HepG2 (cell line): ENCODE data around the gene ZDHHC11.

Experiments
- BRD4 ChIP-seq: sonication (generic); formaldehyde crosslinking; IDR thresholded peaks from 2 replicates; pipeline ENCODE4 v1.4.0; 2020; ENCODE audit warnings: missing genetic modification reagents
- CTCF ChIP-seq: sonication (generic); formaldehyde crosslinking; IDR thresholded peaks from 2 replicates; pipeline ENCODE4 v1.5.0; 2020; ENCODE audit warnings: mild to moderate bottlenecking, missing genetic modification reagents, moderate library complexity
- DNMT1 ChIP-seq: sonication (generic); formaldehyde crosslinking; IDR thresholded peaks from 2 replicates; pipeline ENCODE4 v1.5.1; 2020; ENCODE audit warnings: mild to moderate bottlenecking, missing genetic modification reagents
- FOXJ3 ChIP-seq: sonication (generic); formaldehyde crosslinking; IDR thresholded peaks from 2 replicates; pipeline ENCODE4 v1.4.0; 2020; ENCODE audit warnings: missing genetic modification reagents, mild to moderate bottlenecking, borderline replicate concordance
- ZBTB1 ChIP-seq: sonication (generic); formaldehyde crosslinking; IDR thresholded peaks from 2 replicates; pipeline ENCODE4 v1.4.0; 2020; ENCODE audit warnings: missing genetic modification reagents, borderline replicate concordance
- ZBTB7A ChIP-seq: sonication (generic); formaldehyde crosslinking; IDR thresholded peaks from 2 replicates; pipeline ENCODE4 v1.8.0; 2022; ENCODE audit warnings: mild to moderate bottlenecking, missing genetic modification reagents
- ZNF251 ChIP-seq: sonication (generic); formaldehyde crosslinking; IDR thresholded peaks from 2 replicates; pipeline ENCODE4 v1.9.0; 2021; ENCODE audit warnings: mild to moderate bottlenecking, missing genetic modification reagents

GRCh38 chr5:749101-749670, 101.6 kb downstream of the ZDHHC11 start:
- TF ChIP-seq FOXJ3 = no peak
- TF ChIP-seq ZNF251 (CRISPR knock-in tag) = no peak
- TF ChIP-seq ZBTB7A (CRISPR knock-in tag) = no peak
- no peak for TF ChIP-seq DNMT1 (CRISPR knock-in tag)
- no peak for TF ChIP-seq CTCF (CRISPR knock-in tag)
- TF ChIP-seq ZBTB1 = no peak
- TF ChIP-seq BRD4 (CRISPR knock-in tag) = no peak
